Keratinocyte (primary cell): ENCODE results near the gene NAMPT.

Source experiments
- CTCF ChIP-seq, 3 experiments: IDR thresholded peaks in 1 of 3; conservative IDR thresholded peaks in 1 of 3; optimal IDR thresholded peaks in 1 of 3; 2 replicates in 2 of 3; 3 replicates in 1 of 3; pipeline versions ENCODE3 to v1.5.1; 2011; ENCODE audit warnings: low read length in 3 of 3, mild to moderate bottlenecking in 3 of 3, moderate library complexity in 2 of 3, control low read depth in 1 of 3, inconsistent platforms in 1 of 3; ENCODE audit not compliant: insufficient read depth in 2 of 3; ENCODE audit errors: extremely low read depth in 1 of 3
- EZH2 ChIP-seq: IDR thresholded peaks from one replicate; pipeline ENCODE4 v1.6.1; 2012; ENCODE audit warnings: inconsistent platforms, mild to moderate bottlenecking, low read length, moderate library complexity

GRCh38 chr7:106265133-106265532, 19.6 kb downstream of the NAMPT start:
- TF ChIP-seq CTCF (optimal IDR thresholded peaks at IDR 0.05 in 1 of 3, IDR thresholded peaks at IDR 0.05 in 1 of 3, conservative IDR thresholded peaks at IDR 0.05 in 1 of 3; ENCODE audit: extremely low read depth in 1 of 3, insufficient read depth in 2 of 3, low read length in 3 of 3) = no peak
- TF ChIP-seq EZH2 = no peak
